ENCODE data around the gene SPG7.
"Not testable (repeated sequence)": the region's sequence is repeated elsewhere in the genome, so short reads cannot be mapped to it uniquely, and the experiment has no call there.

Gene SPG7

DNA sequence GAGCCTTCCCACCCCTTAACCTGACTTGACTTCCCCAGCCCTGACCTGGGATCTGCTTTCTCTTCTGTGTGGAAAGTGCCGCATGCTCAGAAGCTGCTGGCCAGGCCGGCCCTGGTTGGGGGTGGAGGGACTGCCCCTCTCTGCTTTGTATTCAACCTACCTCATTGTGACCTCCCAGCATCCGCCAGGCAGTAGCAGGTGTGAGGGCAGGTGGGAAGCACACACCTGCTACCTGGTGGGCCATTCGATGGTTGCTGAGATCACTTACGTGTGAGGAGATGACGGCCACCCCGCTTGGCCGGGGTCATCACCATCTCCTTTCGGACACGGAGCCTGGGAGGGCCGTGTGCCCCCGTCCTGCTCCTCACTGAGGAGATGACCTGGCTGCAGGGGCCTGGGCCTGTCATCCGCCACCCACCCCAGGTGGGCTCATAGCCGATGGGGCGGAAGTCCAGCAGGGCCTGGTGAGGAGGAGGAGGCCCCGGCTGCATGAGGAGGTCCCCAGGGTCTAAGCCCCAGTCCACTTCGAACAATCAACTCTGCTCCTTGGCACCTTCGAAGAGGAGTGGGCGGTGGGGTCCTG, 74.5 kb downstream of the SPG7 start:
- no peak for DNase-seq

DNA sequence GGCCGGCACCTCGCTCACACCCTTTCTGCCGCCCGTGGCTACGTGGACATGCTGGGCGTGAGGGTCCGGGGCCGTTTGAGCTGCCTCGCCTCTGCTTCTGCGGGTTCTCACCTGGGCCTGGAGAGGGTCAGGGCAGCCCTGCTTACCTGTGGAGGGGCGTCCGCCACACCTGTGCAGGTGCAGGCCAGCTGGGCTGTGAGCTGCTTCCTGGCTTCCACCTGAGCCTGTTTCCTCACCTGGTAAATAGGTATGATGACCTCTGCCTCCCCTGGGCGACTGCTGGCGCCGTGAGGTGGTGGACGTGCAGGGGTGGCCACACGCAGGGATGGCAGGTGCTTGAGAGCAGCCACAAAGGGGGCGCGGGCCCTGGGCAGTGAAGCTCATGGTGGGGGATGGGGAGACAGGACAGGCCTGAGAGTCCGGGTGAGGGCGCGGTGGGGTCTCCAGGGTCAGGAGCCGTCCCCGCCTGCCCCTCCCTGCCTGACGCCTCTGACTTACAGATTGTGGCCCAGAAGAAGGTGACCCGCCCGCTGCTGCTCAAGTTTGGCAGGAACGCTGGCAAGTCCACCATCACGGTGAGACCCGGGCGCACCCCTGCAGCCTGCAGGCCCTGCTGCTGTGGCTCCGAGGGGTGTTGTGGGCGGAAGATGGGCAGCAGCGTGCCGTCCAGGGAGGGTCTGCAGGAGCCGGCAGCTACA, 75.1 kb downstream of the SPG7 start:
- DNase-seq: no peak

DNA sequence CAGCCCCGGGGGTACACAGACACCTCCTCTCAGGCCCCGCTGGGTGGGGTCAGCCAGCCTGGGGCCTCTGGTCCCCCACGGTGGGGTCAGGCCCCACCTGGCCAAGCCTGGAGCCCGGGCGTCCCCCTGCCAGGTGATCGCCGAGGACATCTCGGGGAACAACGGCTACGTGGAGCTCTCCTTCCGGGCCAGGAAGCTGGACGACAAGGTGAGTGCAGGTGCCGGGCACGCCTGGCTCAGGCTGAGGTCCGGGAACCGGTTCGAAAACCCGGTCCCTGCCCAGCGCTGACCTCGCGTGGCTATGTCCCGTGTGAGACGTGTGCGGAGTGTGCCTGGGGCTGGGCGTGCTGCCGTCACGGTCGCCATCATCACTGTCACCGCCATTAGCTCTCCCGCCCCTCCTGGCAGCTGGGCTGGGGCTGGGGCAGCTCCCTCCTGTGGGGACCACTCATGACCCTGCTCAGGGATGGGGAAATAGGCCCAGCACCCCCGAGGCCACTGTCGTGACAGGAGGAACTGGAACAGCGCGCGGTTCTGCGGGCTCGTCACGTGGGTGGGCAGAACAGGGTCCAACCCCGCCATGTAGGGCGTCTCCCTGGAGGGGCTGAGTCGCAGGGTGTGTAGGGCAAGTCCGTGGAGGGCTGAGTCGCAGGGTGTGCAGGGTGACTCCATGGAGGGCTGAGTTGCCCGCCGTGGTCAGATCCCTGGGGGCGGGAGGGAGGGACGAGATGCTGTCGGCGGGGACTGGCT, 75.9 kb downstream of the SPG7 start:
- DNase-seq: no peak

DNA sequence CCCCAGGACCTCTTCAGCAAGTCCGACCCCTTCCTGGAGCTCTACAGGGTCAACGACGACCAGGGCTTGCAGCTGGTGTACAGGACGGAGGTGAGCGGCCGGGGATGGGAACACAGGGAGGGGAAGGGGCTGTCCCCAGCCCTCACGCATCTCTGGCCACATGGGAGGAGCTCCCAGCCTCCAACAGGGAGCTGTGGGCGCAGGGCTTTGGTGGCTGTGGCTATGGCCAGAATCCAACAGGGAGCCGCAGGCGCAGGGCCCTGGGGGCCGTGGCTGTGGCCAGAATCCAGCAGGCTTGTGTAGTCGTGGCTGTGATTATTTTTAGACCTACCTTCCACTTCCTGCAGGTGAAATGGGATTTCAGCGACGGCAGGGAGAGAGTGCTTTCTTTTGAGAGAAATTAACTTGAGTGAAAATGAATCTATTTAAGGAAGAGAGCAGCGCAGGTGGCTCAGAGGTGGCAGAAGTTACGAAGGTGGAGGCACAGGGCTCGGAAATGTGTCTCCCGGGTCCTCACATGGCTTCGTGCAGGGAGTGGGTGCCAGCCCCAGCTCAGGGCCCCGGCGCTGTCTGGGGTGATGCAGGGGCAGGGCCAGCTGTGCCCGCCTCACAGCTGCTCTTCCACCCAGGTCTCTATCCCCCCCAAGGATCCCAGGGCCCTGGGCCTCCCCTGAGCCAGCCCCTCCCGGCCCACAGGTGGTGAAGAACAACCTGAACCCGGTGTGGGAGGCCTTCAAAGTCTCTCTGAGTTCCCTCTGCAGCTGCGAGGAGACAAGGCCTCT, 76.8 kb downstream of the SPG7 start:
- DNase-seq: no peak

DNA sequence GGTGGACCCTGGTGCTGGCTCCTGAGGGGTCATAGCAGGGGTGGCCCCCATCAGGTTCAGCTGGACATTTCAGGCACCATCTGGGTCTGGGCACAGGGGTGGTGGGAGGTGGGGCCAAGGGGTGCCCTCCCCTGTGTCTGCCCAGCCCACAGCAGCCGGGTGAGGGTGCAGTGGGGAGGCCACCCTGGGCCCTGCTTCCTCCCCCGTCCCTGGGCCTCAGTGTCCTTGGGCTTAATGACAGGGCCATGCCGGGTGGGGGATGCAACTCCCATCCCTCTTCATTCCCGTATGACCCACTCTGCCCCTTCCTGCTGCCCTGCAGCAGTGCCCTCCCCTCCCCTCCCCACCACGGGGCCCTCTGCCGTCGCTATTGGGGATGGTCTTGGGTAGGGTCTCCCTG, 78.0 kb downstream of the SPG7 start:
- no peak for DNase-seq

DNA sequence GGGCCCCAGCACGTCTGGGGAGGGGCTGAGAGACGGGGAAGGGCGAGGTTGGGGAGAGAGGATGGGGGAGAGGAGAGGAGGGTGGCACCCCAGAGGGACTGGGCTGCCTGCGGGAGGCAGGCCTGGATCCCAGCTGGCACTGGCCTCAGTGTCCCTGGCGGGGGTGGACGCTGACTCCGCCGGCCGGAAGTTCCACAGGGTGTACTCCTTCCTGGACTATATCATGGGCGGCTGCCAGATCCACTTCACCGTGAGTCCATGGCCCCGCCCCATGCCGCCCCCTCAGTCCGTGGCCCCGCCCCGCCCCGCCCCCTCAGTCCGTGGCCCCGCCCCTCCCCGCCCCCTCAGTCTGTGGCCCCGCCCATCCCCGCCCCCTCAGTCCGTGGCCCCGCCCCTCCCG, 78.7 kb downstream of the SPG7 start:
- DNase-seq: no peak

DNA sequence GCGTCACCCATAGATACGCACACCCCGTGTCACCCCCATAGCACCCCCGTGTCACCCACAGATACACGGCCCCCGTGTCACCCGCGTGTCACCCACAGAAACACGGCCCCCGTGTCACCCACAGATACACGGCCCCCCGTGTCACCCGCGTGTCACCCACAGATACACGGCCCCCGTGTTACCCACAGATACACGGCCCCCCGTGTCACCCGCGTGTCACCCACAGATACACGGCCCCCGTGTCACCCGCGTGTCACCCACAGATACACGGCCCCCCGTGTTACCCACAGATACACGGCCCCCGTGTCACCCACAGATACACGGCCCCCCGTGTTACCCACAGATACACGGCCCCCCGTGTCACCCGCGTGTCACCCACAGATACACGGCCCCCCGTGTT, 79.5 kb downstream of the SPG7 start:
- not testable (repeated sequence) for DNase-seq

DNA sequence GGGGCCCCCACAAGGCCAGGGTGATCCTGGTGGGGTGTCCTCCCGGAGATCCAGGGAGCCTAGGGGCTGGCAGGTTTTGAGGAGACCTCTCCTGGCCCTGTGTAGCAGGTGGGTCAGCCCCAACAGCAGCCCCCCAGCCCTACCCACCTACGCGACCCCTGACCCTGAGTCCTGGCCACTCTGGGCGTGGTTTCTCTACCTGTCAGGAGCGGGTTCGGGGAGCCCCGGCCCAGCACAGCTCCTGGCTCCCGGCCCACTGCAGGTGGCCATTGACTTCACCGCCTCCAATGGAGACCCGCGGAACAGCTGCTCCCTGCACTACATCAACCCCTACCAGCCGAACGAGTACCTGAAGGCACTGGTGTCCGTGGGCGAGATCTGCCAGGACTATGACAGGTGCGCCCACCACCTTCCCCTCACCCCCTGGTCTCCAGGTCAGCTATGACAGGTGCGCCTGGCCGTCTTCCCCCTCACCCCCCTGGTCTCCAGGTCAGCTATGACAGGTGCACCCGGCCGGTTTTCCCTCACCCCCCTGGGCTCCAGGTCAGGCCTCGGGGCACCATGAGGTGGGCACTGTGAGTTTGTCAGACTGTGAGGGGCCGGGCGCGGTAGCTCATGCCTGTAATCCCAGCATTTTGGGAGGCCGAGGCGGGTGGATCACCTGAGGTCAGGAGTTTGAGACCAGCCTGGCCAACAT, 80.4 kb downstream of the SPG7 start:
- no peak for DNase-seq

DNA sequence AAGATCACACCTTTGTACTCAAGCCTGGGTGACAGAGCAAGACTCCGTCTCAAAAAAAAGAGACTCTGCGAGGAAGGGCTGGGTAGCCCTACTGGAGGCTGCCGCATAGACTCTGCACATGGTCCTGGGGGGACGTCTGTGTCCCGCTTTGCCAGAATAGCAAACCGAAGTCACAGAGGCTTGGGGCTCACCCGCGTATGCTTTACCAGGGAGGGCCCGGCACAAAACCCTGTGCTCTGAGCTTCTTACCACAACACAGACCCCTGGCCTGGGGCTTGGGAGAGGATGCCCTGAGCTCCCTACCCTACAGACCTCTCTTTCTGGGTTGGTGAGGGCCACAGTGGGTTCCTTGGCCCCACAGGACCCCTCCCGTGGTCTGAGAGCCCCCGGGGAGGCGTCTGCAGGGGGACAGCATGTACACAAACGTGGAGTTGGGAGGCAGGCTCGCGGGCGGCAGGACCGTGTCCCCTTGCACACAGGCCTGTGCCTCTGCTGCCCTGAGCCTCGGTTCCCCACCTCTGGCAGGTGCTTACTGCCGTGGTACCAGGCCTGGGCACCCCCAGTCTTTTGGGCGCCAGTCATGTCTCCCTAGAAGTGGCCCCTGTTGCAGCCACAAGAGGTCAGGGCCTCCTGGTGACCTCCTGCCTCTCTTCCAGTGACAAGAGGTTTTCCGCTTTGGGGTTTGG, 81.2 kb downstream of the SPG7 start:
- no peak for DNase-seq

DNA sequence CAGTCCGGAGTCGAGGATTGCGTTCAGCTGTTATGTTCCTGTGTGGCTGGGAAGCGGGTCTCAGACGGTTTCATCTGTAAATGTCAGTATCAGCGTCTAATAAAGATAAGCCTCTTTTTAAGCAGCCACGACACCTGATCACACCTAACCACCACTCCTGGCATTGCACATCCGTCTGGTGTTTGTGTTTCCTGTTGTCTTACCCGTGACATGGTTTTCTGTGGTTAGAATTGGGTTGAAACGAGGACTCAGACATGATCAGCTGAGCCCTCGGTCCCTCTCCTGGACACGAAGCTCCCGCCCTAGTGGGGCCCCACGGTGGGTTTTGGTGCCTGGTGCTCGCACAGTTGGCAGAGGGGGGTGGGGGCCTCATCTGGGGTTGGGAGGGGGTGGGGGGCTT, 85.6 kb downstream of the SPG7 start:
- DNase-seq: no peak

DNA sequence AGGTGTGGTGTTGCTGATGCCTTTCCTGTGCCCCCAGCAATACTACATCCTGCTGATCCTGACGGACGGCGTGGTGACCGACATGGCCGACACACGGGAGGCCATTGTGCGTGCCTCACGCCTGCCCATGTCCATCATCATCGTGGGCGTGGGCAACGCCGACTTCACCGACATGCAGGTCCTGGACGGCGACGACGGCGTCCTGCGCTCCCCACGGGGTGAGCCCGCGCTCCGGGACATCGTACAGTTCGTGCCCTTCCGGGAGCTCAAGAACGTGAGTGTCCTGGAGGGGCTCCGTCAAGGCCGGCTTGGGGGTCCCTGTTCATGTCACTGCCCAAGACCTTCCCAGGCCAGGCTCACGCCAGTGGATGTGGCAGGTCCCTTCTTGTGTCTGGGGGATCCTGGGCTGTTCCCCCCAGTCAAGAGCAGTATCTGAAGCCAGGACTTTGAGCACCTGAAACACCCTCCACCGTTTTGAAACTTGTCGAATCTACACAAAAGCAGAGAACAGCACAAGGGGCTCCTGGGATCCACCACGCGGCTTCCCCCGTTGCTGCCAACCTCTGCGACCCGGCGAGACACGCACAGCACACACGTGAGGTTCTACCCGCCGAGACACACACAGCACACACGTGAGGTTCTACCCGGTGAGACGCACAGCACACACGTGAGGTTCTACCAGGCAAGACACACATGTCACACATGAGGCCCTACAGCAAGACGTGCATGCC, 87.3 kb downstream of the SPG7 start:
- DNase-seq: no peak

DNA sequence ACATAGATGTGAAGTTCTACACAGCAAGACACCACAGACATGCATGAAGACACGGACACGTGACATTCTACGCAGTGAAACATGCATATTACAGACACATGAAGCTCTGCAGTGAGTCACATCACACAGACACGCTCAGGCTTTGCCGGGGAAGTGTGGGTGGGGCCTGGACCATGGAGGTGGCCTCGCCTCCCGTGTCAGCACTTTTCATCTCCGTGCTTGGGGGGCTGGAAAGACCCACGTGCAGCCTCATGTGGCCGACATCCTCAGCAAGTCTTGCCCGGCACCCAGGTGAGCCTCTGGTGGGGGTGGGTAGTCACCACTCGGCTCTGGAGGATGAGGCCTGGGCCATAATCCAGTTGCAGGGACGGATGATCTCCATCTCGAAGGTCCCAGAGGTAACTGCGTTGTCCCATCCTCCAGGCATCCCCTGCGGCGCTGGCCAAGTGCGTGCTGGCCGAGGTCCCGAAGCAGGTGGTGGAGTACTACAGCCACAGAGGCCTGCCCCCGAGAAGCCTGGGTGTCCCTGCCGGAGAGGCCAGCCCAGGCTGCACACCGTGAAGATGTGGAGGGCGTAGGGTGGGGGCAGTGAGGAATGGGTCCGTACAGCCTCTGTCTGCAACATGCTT, 88.0 kb downstream of the SPG7 start:
- DNase-seq: no peak

DNA sequence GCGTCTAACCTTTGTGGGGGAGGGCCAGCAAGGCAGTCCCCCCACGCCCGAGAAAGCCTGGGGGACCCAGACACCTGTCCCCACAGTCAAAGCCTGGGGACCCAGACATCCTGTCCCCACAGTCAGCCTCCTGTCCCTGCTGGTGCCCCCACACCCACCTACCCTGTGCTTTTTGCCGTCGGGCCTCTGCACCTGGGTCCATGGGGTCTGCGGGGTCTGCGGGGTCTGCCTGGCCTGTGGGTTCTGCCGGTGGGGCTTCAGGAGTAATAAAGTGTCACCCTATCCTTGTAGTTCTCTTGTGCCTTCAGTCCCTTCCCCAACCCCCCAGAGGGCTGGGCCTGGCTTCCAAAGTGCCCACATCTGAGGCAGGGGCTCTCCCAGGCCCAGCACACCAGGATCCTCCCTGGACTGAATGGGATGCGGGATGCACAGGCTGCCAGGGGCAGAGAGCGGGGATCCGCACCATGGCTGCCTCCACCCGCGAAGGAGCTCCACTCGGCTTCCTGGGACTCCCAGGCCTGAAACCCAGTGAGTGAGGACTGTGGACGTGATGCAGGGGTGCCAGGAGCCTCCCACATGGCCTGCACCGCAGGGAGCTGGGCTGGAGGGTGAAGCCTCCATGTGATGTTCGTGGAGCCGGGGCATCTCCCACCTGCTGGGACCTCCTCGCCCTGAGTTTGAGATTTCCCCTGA, 88.9 kb downstream of the SPG7 start:
- DNase-seq: no peak

DNA sequence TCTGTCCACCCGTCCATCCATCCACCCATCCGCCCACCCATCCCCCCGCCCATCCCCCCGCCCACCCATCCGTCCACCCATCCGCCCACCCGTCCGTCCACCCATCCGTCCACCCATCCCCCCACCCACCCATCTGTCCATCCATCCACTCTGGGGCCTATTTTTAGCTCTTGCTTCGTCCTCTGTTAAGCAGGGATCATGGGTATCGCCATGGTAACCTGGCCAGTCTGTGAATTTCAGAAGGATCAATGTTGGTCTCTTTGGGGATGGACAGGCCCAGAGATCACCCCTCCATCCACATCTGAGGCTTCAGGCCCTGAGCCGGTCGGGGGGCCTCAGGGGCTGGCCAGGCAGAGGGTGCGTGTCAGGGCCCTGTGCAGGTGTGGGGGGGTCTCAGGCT, 90.0 kb downstream of the SPG7 start:
- DNase-seq: no peak

DNA sequence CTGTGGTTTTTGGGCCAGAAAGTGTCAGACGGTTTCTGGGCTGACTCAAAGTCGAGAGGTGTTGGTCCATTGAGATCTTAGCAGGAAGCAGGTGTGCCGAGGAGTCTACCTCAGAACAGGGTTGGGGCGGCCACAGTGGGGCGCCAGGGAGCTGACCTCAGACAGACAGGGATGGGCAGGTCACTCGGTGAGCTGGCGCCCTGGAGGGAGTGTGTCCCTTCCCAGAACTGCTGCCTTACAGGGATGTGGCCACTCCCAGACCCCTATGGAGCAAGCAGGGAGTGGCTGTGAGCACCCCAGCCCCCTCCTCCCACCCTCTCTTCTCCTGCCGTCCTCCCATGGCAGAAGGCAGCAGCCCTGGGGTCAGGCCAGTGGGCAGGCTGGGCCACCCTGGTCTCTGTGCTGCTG, 91.3 kb downstream of the SPG7 start:
- DNase-seq: no peak

DNA sequence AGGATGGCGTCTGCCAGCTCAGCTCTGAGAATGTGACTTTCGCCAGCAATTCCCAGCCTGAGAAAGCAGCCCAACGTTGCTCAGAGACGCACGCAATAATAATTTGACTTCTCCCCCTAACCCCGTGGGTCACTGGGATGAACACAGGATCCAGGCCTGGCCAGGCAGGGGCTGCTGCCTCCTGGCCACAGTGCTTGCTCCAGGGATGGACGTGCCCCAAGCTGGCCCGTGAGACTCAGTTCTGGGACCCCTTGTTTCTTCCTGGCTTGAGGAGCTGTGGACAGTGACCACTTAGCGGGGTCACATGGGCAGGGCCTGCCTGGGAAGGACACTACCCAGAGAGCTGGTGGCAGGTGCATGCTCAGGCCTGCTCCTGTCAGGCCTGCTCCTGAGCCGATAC, 91.7 kb downstream of the SPG7 start:
- DNase-seq: no peak

DNA sequence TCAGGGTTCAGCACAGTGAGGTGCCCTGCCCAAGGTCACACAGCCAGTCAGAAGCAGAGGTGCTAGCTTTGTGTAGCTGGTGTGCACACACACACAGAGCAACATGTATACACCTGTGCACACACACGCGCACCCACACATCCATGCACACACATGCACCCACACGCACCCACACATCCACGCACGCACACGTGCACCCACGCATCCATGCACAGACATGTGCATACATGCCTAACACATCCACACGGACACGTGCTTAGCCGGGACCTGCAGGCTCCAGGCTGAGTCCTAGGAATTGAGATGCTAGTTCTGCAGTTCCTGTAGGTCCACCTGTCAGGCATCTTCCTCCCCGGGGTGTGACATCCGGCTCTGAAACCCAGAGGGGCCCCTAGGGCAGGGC, 92.2 kb downstream of the SPG7 start:
- no peak for DNase-seq

DNA sequence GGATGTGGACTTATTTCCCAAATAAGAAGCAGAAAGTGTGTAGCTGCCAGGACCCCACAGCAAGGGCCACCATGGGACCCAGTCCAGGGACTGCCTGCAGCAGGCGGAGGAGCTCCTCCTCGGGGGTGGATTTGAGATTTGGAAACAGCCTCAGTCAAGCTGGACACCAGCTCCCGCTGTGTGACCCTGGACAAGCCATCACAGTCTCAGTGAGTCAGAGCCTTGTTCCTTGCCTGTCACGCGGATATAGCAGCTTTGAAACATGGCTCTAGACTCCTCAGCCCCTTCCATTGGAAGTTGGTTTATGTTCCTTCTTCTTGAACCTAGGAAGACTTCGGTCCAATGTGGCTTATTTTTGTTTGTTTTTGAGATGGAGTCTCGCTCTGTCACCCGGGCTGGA, 92.8 kb downstream of the SPG7 start:
- DNase-seq: no peak

DNA sequence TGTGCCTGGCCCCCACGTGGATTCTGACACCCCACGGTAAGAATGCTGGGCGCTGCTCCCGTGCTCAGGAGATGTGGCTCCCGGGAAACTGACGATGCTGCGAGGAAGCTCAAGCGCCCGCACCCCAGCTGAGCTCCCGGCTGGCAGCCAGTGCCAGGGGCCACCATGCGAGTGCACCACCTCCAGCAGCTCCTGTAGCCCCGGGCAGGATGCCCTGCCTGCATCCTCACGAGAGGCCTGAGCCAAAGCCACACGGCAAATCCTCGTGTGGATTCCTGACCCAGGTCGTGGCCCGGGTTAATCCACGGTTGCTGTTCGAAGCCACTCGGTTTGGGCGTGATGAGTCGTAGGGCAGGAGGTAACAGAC, 93.7 kb downstream of the SPG7 start:
- DNase-seq: no peak

DNA sequence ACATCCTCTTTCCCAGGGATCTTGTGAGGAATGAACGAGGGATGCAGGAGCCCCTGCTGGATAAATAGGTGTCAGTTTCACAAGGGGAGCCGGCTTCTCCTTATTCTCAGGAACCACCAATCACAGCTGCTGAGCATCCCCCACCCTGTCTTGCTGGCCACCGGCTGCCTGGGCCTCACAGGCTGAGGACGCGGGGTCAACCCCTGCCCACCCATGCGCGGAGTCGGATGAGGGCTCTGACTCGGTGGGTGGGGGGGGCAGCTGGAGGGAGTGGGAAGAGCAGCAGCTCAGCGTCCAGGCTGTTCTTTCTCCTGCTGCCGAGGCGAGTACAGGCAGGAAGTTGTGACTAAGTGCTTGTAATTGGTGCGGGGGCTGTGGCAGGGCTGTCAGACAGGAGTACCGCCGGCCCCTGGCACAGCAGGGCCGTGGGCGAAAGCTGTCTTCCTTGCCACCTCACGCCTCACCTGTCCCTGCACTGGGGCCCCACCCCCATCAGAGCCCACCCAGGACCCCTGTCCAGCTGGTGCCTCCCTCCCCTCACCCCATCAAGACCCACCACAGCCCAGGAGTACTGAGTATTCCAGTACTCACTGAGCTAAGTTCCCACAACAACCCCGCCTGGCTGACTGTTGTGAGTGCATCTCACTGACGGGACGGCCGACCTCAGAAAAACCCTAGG, 94.2 kb downstream of the SPG7 start:
- DNase-seq: peak; percentile 84
